Limb (tissue), 2 donors: Measurements from ENCODE around the gene ADGRG6.

Experiments
- DNase-seq, 2 donors: peaks; one replicate each; pipeline ENCODE4 v3.0.0-alpha.2; 2016; ENCODE audit errors: extremely low spot score in 2 of 2

The ADGRG6 gene

DNA sequence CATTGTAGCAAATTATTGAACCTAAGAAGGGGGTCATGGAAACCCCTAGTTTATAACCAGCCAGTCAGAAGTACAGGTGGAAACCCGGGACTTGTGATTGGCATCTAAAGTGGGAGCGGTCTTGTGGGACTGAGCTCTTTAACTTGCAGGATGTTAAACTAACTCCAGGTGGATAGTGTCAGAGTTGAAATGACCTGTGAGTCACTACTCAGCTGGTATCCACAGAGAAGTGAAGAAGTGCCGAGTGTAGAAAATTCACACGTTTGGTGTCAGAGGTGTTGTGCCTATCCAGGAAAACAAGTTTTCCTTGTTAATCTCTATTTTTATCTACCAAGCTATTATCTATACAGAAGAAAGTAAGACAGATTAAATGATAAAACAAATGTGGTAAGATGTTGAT lies 179.7 kb downstream of the ADGRG6 start:
- no peak for DNase-seq

GRCh38 chr6:142482249-142482648 lies 180.4 kb downstream of the ADGRG6 start:
- no peak for DNase-seq

DNA sequence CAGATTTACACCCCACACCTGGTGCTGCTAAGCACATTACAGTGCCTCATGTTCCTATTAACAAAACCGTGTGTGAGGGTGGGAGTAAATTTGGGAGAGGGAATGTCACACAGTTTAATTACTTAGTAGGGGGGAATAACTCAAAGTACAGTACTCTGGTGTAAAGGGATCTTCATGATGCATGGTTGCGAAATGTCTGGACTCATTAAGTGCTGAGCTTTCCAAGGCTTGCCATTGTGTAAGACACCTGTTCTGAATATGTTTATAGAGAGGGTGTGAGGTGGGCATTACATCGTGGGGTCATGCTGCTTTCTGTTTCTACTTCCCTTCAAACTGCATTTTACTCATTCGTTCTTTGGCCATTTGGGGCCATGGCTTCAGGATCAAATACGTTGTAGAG lies 181.2 kb downstream of the ADGRG6 start:
- DNase-seq, result no peak

- DNase-seq, result no peak
These were observed 183.4 kb downstream of the ADGRG6 start for GRCh38 chr6:142485256-142485655.

- no peak for DNase-seq
These were observed 188.2 kb downstream of the ADGRG6 start for GRCh38 chr6:142489722-142490610.
